ENCODE measurements around the gene GNL1. TPM values are rescaled to one million over a fixed set of nuclear protein-coding genes. Genes with fewer than 3 reads are reported as not detected.

Gene GNL1
- total and polyA plus RNA-seq, 2 donors (not counting 3 experiments of a cell fraction or from before 2014, with no cell fraction given): 58.4 to 87.3 TPM

- intact Hi-C loops (cut with micrococcal nuclease): loop anchor here (5.0 kb wide), 3 partner anchors 130 to 545 kb away; partner anchors contain the start of gene DHX16
- H2AFZ ChIP-seq (ENCODE audit: low read depth, low read length): peak overlapping the region; percentile 78
- no peaks in the 10 kb centered on the region for H3K9me1 ChIP-seq (replicated peaks; ENCODE audit: control insufficient read depth, extremely low read depth, insufficient read depth, low read length)
- peak overlapping the region; percentile 81 for H3K27ac ChIP-seq (ENCODE audit: insufficient read depth, low read depth, low read length)
- no peak for FAIRE-seq
- CTCF ChIA-PET: interaction anchor here (1.0 to 13.7 kb wide), 22 partner anchors 9 to 189 kb away, joined by 3 to 522 read pairs (median 12); partner anchors contain the start of genes ABCF1, DHX16, GNL1 and PRR3
- peaks cover 0 to 5% of the 10 kb centered on the region in 2 experiments for H3K36me3 ChIP-seq (ENCODE audit: control insufficient read depth in 2 of 2, extremely low read depth in 1 of 2, insufficient read depth in 2 of 2, low read length in 2 of 2)
- DNase-seq (ENCODE audit: low read depth, low spot score): peak; percentile 36
- POLR2A ChIA-PET: interaction anchor here (0.6 to 2.5 kb wide), 3 partner anchors 10 to 52 kb away, joined by 3 to 9 read pairs (median 5); no protein-coding TSS in a partner anchor
- H3K4me2 ChIP-seq (ENCODE audit: insufficient read depth, low read length): peak overlapping the region; percentile 92
- peak overlapping the region in 1 of 3 experiments; percentile 47 for H3K4me3 ChIP-seq (replicated peaks in 1 of 3; ENCODE audit: insufficient read depth in 1 of 3, low read depth in 1 of 3, low read length in 3 of 3)
- no TSS peak for BruUV-seq (replicated peaks)
- no peaks in the 10 kb centered on the region for H4K20me1 ChIP-seq (replicated peaks; ENCODE audit: control insufficient read depth, extremely low read depth, insufficient read depth, low read length)
- no peaks in the 10 kb centered on the region for H3K9me3 ChIP-seq (replicated peaks; ENCODE audit: control insufficient read depth, insufficient read depth, low read length)
- TF ChIP-seq MAX (IDR thresholded peaks at IDR 0.05; ENCODE audit: insufficient read depth, insufficient read length): no peak
- no peak for TF ChIP-seq CTCF (IDR thresholded peaks at IDR 0.05; ENCODE audit: extremely low read depth in 1 of 2, insufficient read depth in 1 of 2, low read depth in 1 of 2, low read length in 2 of 2)
- no peak for TF ChIP-seq POLR2A (IDR thresholded peaks at IDR 0.05; ENCODE audit: low read depth, low read length)
- TF ChIP-seq MYC (IDR thresholded peaks at IDR 0.05; ENCODE audit: low read depth, low read length): no peak
- H3K9ac ChIP-seq (replicated peaks; ENCODE audit: extremely low read depth, insufficient read depth, low read length): peak overlapping the region; percentile 34
- dilution Hi-C loops (cut with MboI; ENCODE audit: extremely low pct_ligation_motif_present, low sequenced_read_pairs): no loop called here
- peaks cover 29% of the 10 kb centered on the region for H3K4me1 ChIP-seq (ENCODE audit: control insufficient read depth, extremely low read depth, insufficient read depth, low read length)
- no peaks in the 10 kb centered on the region for H3K79me2 ChIP-seq (ENCODE audit: control insufficient read depth, insufficient read depth, low read length)
- H3K27me3 ChIP-seq (ENCODE audit: control insufficient read depth in 2 of 2, insufficient read depth in 2 of 2, low read length in 2 of 2): no peaks in the 10 kb centered on the region
These were observed 13.9 kb downstream of the GNL1 start for GRCh38 chr6:30542404-30542725.
